ENCODE data around the gene PLXNA2.

PLXNA2 gene

DNA sequence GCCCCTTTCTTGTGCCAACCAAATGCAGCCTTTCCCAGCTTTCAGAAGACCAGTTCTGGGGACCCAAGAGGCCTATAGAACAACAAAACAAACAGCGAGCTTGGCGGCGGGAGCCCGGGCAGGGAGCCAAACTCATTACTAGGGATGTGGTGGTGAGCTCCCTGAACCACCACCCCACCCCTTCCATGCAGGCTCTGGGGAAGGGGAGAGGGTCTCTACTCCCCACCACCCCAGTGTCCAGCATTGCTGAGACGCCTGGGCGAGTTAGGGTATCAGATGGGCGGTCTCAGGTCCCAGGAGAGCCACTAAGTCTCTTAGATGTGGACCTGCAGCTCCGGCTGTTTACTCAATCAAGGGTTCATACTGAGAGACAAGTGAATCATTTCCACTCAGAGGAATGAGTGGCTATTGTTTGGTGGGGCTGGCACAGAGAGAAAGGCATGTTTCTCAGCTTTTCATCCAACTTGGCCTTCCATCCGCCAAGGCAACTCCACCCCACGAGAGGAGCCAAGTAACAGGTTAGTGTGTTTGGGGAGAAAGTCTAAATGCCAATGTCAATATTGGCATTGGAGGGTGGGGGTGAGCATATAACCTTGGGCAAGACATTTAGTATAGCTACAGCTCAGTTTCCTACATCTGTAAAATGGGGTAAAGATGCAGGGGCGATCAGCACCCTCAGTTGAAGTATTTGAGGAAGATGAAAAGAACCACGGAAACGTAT lies 40.9 kb downstream of the PLXNA2 start:
- no peak overlapping the region for H3K4ac ChIP-seq (ENCODE audit: low read length)
- no peak overlapping the region for H3K14ac ChIP-seq (ENCODE audit: low read length)
- H3K18ac ChIP-seq (ENCODE audit: low read length) = no peak overlapping the region
- H2BK120ac ChIP-seq (ENCODE audit: low read depth, low read length) = no peak overlapping the region
- no peak for DNase-seq (ENCODE audit: low spot score)
- H3K4me2 ChIP-seq (ENCODE audit: insufficient read depth, low read length, poor library complexity, severe bottlenecking) = no peak overlapping the region
- no peak overlapping the region for H3K23ac ChIP-seq (ENCODE audit: low read depth, low read length, poor library complexity)
- H2BK12ac ChIP-seq (ENCODE audit: low read length) = no peak overlapping the region
- H3K79me1 ChIP-seq (ENCODE audit: low read depth, low read length) = no peaks in the 10 kb centered on the region
- no peaks in the 10 kb centered on the region for H3K9me3 ChIP-seq (replicated peaks in 1 of 2; ENCODE audit: control insufficient read depth in 2 of 2, insufficient read depth in 1 of 2, low read depth in 1 of 2, low read length in 2 of 2)
- H2BK15ac ChIP-seq (ENCODE audit: low read length) = no peak overlapping the region
- H3K36me3 ChIP-seq (replicated peaks in 1 of 2; ENCODE audit: control insufficient read depth in 2 of 2, insufficient read depth in 2 of 2, low read length in 2 of 2) = no peaks in the 10 kb centered on the region
- WGBS, 2 donors (ENCODE audit: extremely low coverage in 2 of 2, insufficient read length in 2 of 2, insufficient replicate concordance in 1 of 2) = no CpG with 5 or more reads among the region's 13 CpGs
- no peaks in the 10 kb centered on the region for H3K27me3 ChIP-seq (ENCODE audit: control insufficient read depth in 3 of 3, insufficient read depth in 3 of 3, low read depth in 1 of 3, low read length in 3 of 3)
- no peak overlapping the region for H4K91ac ChIP-seq (ENCODE audit: low read depth, low read length, poor library complexity)
- H3K9ac ChIP-seq (ENCODE audit: low read depth, low read length, poor library complexity) = no peak overlapping the region
- H3K4me1 ChIP-seq (ENCODE audit: control insufficient read depth in 2 of 2, insufficient read depth in 1 of 2, low read depth in 1 of 2, low read length in 2 of 2) = peaks cover 9 to 27% of the 10 kb centered on the region in 2 donors
- H2BK5ac ChIP-seq (ENCODE audit: low read length) = no peak overlapping the region
- H4K8ac ChIP-seq (ENCODE audit: low read depth, low read length) = no peak overlapping the region
- no peak overlapping the region for H3K4me3 ChIP-seq (ENCODE audit: low read length in 2 of 2)
- H2AFZ ChIP-seq (ENCODE audit: low read length) = no peak overlapping the region
- H3K27ac ChIP-seq (replicated peaks; ENCODE audit: low read length) = no peak overlapping the region
- H2AK5ac ChIP-seq (ENCODE audit: low read depth, low read length) = peak overlapping the region; percentile 6

GRCh38 chr1:208202333-208202995 lies 41.7 kb downstream of the PLXNA2 start:
- H3K4me2 ChIP-seq (ENCODE audit: insufficient read depth, low read length, poor library complexity, severe bottlenecking) = no peak overlapping the region
- H2BK15ac ChIP-seq (ENCODE audit: low read length) = no peak overlapping the region
- DNase-seq (ENCODE audit: low spot score) = no peak
- no peak overlapping the region for H2BK120ac ChIP-seq (ENCODE audit: low read depth, low read length)
- no peak overlapping the region for H3K14ac ChIP-seq (ENCODE audit: low read length)
- H3K9ac ChIP-seq (ENCODE audit: low read depth, low read length, poor library complexity) = no peak overlapping the region
- H4K91ac ChIP-seq (ENCODE audit: low read depth, low read length, poor library complexity) = no peak overlapping the region
- no peak overlapping the region for H3K23ac ChIP-seq (ENCODE audit: low read depth, low read length, poor library complexity)
- no peak overlapping the region for H3K27ac ChIP-seq (replicated peaks; ENCODE audit: low read length)
- H3K4me3 ChIP-seq (ENCODE audit: low read length in 2 of 2) = no peak overlapping the region
- no peak overlapping the region for H4K8ac ChIP-seq (ENCODE audit: low read depth, low read length)
- no CpG with 5 or more reads among the region's 5 CpGs for WGBS, 2 donors (ENCODE audit: extremely low coverage in 2 of 2, insufficient read length in 2 of 2, insufficient replicate concordance in 1 of 2)
- no peak overlapping the region for H2BK12ac ChIP-seq (ENCODE audit: low read length)
- no peaks in the 10 kb centered on the region for H3K9me3 ChIP-seq (replicated peaks in 1 of 2; ENCODE audit: control insufficient read depth in 2 of 2, insufficient read depth in 1 of 2, low read depth in 1 of 2, low read length in 2 of 2)
- H2AFZ ChIP-seq (ENCODE audit: low read length) = no peak overlapping the region
- no peak overlapping the region for H2AK5ac ChIP-seq (ENCODE audit: low read depth, low read length)
- no peaks in the 10 kb centered on the region for H3K36me3 ChIP-seq (replicated peaks in 1 of 2; ENCODE audit: control insufficient read depth in 2 of 2, insufficient read depth in 2 of 2, low read length in 2 of 2)
- H3K4me1 ChIP-seq (ENCODE audit: control insufficient read depth in 2 of 2, insufficient read depth in 1 of 2, low read depth in 1 of 2, low read length in 2 of 2) = peaks cover 17 to 30% of the 10 kb centered on the region in 2 donors
- no peaks in the 10 kb centered on the region for H3K27me3 ChIP-seq (ENCODE audit: control insufficient read depth in 3 of 3, insufficient read depth in 3 of 3, low read depth in 1 of 3, low read length in 3 of 3)
- no peak overlapping the region for H3K4ac ChIP-seq (ENCODE audit: low read length)
- H3K18ac ChIP-seq (ENCODE audit: low read length) = no peak overlapping the region
- H3K79me1 ChIP-seq (ENCODE audit: low read depth, low read length) = no peaks in the 10 kb centered on the region
- no peak overlapping the region for H2BK5ac ChIP-seq (ENCODE audit: low read length)

- Histone ChIP-seq H3K27me3 (ENCODE audit: control insufficient read depth in 3 of 3, insufficient read depth in 3 of 3, low read depth in 1 of 3, low read length in 3 of 3) (no peaks in the 10 kb centered on the region), H4K91ac (ENCODE audit: low read depth, low read length, poor library complexity) (no peak overlapping the region), H3K79me1 (ENCODE audit: low read depth, low read length) (no peaks in the 10 kb centered on the region), H3K9ac (ENCODE audit: low read depth, low read length, poor library complexity) (no peak overlapping the region), H4K8ac (ENCODE audit: low read depth, low read length) (no peak overlapping the region), H3K23ac (ENCODE audit: low read depth, low read length, poor library complexity) (no peak overlapping the region), H2AK5ac (ENCODE audit: low read depth, low read length) (no peak overlapping the region), H2AFZ (ENCODE audit: low read length) (no peak overlapping the region), H3K36me3 (replicated peaks in 1 of 2; ENCODE audit: control insufficient read depth in 2 of 2, insufficient read depth in 2 of 2, low read length in 2 of 2) (no peaks in the 10 kb centered on the region), H2BK5ac (ENCODE audit: low read length) (no peak overlapping the region), H2BK12ac (ENCODE audit: low read length) (no peak overlapping the region), H3K14ac (ENCODE audit: low read length) (no peak overlapping the region), H3K4ac (ENCODE audit: low read length) (no peak overlapping the region), H3K4me2 (ENCODE audit: insufficient read depth, low read length, poor library complexity, severe bottlenecking) (no peak overlapping the region), H3K4me1 (ENCODE audit: control insufficient read depth in 2 of 2, insufficient read depth in 1 of 2, low read depth in 1 of 2, low read length in 2 of 2) (peaks cover 19 to 29% of the 10 kb centered on the region in 2 donors), H3K4me3 (ENCODE audit: low read length in 2 of 2) (no peak overlapping the region), H2BK15ac (ENCODE audit: low read length) (no peak overlapping the region), H3K9me3 (replicated peaks in 1 of 2; ENCODE audit: control insufficient read depth in 2 of 2, insufficient read depth in 1 of 2, low read depth in 1 of 2, low read length in 2 of 2) (no peaks in the 10 kb centered on the region), H2BK120ac (ENCODE audit: low read depth, low read length) (no peak overlapping the region), H3K18ac (ENCODE audit: low read length) (no peak overlapping the region), H3K27ac (replicated peaks; ENCODE audit: low read length) (no peak overlapping the region)
- DNase-seq (ENCODE audit: low spot score) = no peak
- no CpG with 5 or more reads among the region's 4 CpGs for WGBS, 2 donors (ENCODE audit: extremely low coverage in 2 of 2, insufficient read length in 2 of 2, insufficient replicate concordance in 1 of 2)
Observed at GRCh38 chr1:208201229-208201628, 43.0 kb downstream of the PLXNA2 start.

DNA sequence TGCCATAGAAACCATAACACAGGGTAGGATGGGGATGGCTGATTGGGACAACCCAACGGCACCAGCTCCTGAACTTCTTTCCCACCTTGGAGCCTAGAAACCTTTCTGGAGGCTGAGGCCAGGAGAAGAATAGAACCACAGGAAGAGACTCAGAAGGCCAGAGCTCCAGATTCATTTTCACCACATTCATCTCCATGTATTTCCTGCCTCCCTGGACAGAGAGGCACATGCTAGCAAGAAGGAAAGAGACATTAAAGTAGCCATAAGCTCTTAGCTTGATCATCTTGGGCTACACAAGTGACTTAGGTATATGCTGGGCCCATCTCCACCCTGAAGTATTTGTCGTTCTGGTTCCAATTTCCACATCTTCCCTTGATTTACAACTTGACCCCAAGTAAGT lies 44.1 kb downstream of the PLXNA2 start:
- no CpG with 5 or more reads among the region's 2 CpGs for WGBS, 2 donors (ENCODE audit: extremely low coverage in 2 of 2, insufficient read length in 2 of 2, insufficient replicate concordance in 1 of 2)
- Histone ChIP-seq H3K23ac (ENCODE audit: low read depth, low read length, poor library complexity) (no peak overlapping the region), H3K4me1 (ENCODE audit: control insufficient read depth in 2 of 2, insufficient read depth in 1 of 2, low read depth in 1 of 2, low read length in 2 of 2) (peaks cover 19 to 29% of the 10 kb centered on the region in 2 donors), H3K27me3 (ENCODE audit: control insufficient read depth in 3 of 3, insufficient read depth in 3 of 3, low read depth in 1 of 3, low read length in 3 of 3) (no peaks in the 10 kb centered on the region), H3K18ac (ENCODE audit: low read length) (no peak overlapping the region), H3K79me1 (ENCODE audit: low read depth, low read length) (no peaks in the 10 kb centered on the region), H3K4me3 (ENCODE audit: low read length in 2 of 2) (no peak overlapping the region), H3K9ac (ENCODE audit: low read depth, low read length, poor library complexity) (no peak overlapping the region), H4K91ac (ENCODE audit: low read depth, low read length, poor library complexity) (no peak overlapping the region), H2AK5ac (ENCODE audit: low read depth, low read length) (no peak overlapping the region), H3K9me3 (replicated peaks in 1 of 2; ENCODE audit: control insufficient read depth in 2 of 2, insufficient read depth in 1 of 2, low read depth in 1 of 2, low read length in 2 of 2) (no peaks in the 10 kb centered on the region), H2AFZ (ENCODE audit: low read length) (no peak overlapping the region), H2BK15ac (ENCODE audit: low read length) (no peak overlapping the region), H3K14ac (ENCODE audit: low read length) (no peak overlapping the region), H2BK120ac (ENCODE audit: low read depth, low read length) (no peak overlapping the region), H2BK5ac (ENCODE audit: low read length) (no peak overlapping the region), H3K36me3 (replicated peaks in 1 of 2; ENCODE audit: control insufficient read depth in 2 of 2, insufficient read depth in 2 of 2, low read length in 2 of 2) (no peaks in the 10 kb centered on the region), H3K4me2 (ENCODE audit: insufficient read depth, low read length, poor library complexity, severe bottlenecking) (no peak overlapping the region), H3K4ac (ENCODE audit: low read length) (no peak overlapping the region), H3K27ac (replicated peaks; ENCODE audit: low read length) (no peak overlapping the region), H4K8ac (ENCODE audit: low read depth, low read length) (no peak overlapping the region), H2BK12ac (ENCODE audit: low read length) (no peak overlapping the region)
- no peak for DNase-seq (ENCODE audit: low spot score)

Measured in neuronal stem cell (in vitro differentiated cells).